ENCODE measurements around the gene SYCN. TPM values are rescaled to one million over a fixed set of nuclear protein-coding genes. Genes with fewer than 3 reads are reported as not detected.

Gene SYCN
- total and polyA plus RNA-seq, 2 of the 13 experiments (the other 11 are each of a cell fraction or from before 2014, with no cell fraction given), result not detected

GRCh38 chr19:39251846-39252245 is 47.8 kb upstream of the SYCN start:
- no peak overlapping the region for H3K4me2 ChIP-seq (ENCODE audit: low read depth, low read length)
- no peak overlapping the region for H2AFZ ChIP-seq (ENCODE audit: low read length)
- no peak for FAIRE-seq
- no peak for DNase-seq (ENCODE audit: low spot score)
- H3K27ac ChIP-seq (ENCODE audit: extremely low read length, insufficient read depth, low read length), result no peak overlapping the region
- no peak overlapping the region for H3K9ac ChIP-seq (ENCODE audit: insufficient read depth, low read depth, low read length)
- 13% methylated on average over 3 of the region's 3 CpGs for WGBS (ENCODE audit: low lambda C conversion rate)
- in situ Hi-C loops (cut with HindIII; ENCODE audit: extremely low pct_ligation_motif_present, low pct_unique_long_range_greater_than_20kb), result no loop called here
- H3K9me3 ChIP-seq (ENCODE audit: low read length), result no peaks in the 10 kb centered on the region
- ATAC-seq, result no peak
- no peaks in the 10 kb centered on the region for H3K79me2 ChIP-seq (ENCODE audit: insufficient read depth, low read length)
- H3K27me3 ChIP-seq (ENCODE audit: control insufficient read depth in 1 of 2, insufficient read depth in 2 of 2, low read length in 2 of 2), result peaks cover 0 to 6% of the 10 kb centered on the region in 2 experiments; a peak in 1 of 5 replicates
- H3K4me1 ChIP-seq (ENCODE audit: insufficient read depth, low read length), result peaks cover 10% of the 10 kb centered on the region
- POLR2A ChIA-PET, result no interaction called here
- TF ChIP-seq ZNF138 (CRISPR knock-in tag; IDR thresholded peaks at IDR 0.05; ENCODE audit: low read depth), result no peak
- no peak for TF ChIP-seq ZNF484 (CRISPR knock-in tag; IDR thresholded peaks at IDR 0.05; ENCODE audit: borderline replicate concordance, low read depth)
- no peak for TF ChIP-seq XBP1 (CRISPR knock-in tag; IDR thresholded peaks at IDR 0.05)
- TF ChIP-seq SRY (CRISPR knock-in tag; IDR thresholded peaks at IDR 0.05), result no peak
- TF ChIP-seq ZNF687 (CRISPR knock-in tag; IDR thresholded peaks at IDR 0.05), result no peak
- no peak for TF ChIP-seq KAT8 (CRISPR knock-in tag; IDR thresholded peaks at IDR 0.05)
- no peak for TF ChIP-seq KDM5B (CRISPR knock-in tag; IDR thresholded peaks at IDR 0.05; ENCODE audit: borderline replicate concordance)
- TF ChIP-seq MTA1 (CRISPR knock-in tag; IDR thresholded peaks at IDR 0.05; ENCODE audit: borderline replicate concordance), result no peak
- TF ChIP-seq ZMYM4 (CRISPR knock-in tag; IDR thresholded peaks at IDR 0.05), result no peak
- TF ChIP-seq SRSF9 (IDR thresholded peaks at IDR 0.05; ENCODE audit: borderline replicate concordance, insufficient read depth, low read depth, low read length, poor library complexity, severe bottlenecking), result no peak
- no peak for TF ChIP-seq CEBPZ (IDR thresholded peaks at IDR 0.05; ENCODE audit: low read length)
- no TSS peak for BruUV-seq (replicated peaks)
- CTCF ChIA-PET (ENCODE audit: low intra/inter-chr PET ratio, low total read pairs), result no interaction called here
- H3K4me3 ChIP-seq (replicated peaks in 1 of 3; ENCODE audit: insufficient read depth in 1 of 3, low read depth in 2 of 3, low read length in 3 of 3), result no peak overlapping the region
- H4K20me1 ChIP-seq (ENCODE audit: insufficient read depth, low read length), result no peaks in the 10 kb centered on the region
- intact Hi-C loops (cut with micrococcal nuclease; ENCODE audit: unreplicated experiment), result no loop called here
- no peaks in the 10 kb centered on the region for H3K36me3 ChIP-seq (replicated peaks in 1 of 2; ENCODE audit: control insufficient read depth in 1 of 2, insufficient read depth in 2 of 2, low read length in 2 of 2)
